GM18517 (cell line): ENCODE data around the gene LASP1.
A peak's percentile ranks its signal among the peaks of the same experiment; 100 is the strongest.

ENCODE experiments used
- ATAC-seq: cut with Tn5 transposase; IDR thresholded peaks from one replicate; pipeline ENCODE4 v1.9.1; 2021; ENCODE audit warnings: mild to moderate bottlenecking, moderate library complexity; ENCODE audit not compliant: unreplicated experiment

Gene LASP1

DNA sequence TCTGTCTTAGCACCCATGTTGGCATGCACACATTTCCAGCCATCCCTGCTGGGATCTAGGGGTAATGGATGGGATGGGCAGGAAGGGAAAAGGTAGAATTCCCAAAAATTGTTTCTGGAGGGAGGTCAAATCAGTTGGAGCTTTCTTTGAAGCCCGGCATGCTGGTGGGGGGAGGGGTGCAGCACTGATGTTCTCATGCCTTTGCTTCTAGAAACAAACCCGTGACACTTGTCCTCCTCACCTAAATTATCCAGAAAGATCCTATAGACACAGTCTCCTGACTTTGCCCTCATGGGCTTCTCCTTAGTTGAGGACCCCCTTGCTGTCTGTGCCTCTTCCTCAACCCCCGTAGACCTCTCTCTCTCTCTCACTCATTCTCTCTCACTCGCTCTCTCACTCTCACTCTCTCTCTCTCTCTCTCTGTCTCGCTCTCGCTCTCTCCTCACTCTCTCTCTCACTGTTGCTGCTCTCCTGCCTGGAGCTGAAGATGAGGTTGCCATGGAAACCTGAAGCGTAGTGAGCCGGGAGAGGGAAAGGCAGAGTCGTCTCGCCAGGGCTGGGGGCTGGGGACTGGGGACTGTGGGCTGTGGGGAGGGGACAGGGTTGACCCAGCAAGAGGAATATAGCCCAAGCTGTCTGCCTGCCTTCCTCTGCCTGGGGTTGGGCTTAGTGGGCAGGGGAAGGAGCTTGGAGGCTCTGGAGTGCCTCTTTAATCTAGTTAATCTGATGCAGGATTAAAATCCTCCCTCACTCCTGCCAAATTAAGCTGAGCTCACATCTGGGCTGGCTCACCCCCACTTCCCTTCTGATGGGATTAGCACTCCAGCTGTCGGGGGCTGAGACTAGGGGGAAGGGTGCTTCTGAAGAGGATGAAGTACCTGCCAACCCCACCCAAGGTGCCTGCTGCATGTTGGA is 16.1 kb downstream of the LASP1 start:
- ATAC-seq: no peak

DNA sequence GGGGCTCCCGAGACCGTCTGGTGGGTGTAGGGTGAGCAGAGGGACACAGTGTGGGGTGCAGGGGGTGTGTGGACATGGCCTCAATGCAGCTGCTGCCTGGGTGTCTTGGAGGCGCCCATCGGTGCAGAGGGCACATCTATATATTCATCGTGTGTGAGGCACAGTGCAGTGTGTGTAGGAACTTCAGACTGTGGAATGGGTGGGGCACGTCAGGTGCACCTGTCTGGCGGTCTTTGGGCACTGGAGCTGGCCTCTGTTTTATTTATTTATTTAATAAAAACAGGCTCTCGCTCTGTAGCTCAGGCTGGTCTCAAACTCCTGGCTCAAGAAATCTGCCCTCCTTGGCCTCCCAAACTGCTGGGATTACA is 16.8 kb downstream of the LASP1 start:
- ATAC-seq: no peak

DNA sequence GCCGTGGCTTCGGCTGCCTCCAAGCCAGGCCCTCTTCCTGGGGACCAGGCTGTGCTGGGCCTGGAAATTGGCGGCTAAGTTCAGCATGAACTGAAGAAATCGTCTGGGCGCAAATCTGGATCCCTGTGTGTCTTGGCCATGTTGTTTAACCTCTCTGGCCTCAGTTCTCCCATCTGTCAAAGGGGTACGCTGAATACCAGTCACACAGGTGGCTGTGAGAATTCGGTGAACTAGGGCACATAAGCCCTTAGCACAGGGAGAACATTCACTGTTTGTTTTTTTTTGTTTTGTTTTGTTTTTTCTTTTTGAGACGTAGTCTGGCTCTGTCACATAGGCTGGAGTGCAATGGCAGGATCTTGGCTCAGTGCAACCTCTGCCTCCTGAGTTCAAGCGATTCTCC is 19.0 kb downstream of the LASP1 start:
- no peak for ATAC-seq

DNA sequence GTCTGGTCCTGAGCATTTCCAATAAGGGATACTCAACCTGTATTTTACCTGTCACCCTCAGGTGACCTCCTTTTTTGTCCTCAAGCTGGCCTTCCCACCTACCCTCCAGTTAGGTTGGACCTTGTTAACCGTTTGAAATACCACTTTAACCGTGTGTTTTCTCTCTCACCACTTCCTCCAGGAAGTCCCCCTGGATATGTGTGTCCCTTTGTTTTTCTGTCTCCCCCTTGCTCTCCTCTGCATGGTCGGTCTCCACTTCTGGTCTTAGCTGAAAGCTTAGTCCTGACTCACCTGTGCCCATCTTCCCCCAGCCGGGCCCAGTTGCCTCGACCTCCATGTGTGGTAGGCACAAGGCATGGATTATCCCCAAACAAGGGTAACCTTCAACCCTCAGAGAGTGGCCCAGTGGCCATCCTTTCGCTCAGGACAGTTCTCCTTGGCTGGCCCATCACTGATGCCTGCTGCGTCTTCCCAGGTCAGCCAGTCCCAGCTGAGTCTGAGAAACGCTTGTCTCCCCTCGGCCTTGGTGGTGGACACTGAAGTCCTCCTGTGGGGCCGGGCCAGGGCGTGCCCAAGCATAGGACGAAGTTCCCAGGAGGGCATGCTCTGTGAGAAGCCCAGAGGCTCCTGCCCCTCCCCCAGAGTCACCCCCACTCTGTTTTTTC is 20.0 kb downstream of the LASP1 start:
- no peak for ATAC-seq

DNA sequence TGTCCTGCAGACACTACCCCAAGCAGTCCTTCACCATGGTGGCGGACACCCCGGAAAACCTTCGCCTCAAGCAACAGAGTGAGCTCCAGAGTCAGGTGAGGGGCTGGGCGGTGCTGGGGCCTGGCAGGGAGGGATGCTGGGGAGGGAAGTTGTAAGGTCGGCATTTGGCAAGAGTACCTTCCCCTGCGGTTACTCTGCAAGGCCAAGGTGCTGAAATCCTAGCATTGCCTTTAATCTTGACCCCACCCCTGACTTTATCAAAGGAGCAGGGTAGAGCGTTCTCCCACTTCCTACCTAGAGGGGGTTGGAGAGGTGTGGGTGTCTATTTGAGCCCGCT is 20.5 kb downstream of the LASP1 start:
- ATAC-seq: no peak

DNA sequence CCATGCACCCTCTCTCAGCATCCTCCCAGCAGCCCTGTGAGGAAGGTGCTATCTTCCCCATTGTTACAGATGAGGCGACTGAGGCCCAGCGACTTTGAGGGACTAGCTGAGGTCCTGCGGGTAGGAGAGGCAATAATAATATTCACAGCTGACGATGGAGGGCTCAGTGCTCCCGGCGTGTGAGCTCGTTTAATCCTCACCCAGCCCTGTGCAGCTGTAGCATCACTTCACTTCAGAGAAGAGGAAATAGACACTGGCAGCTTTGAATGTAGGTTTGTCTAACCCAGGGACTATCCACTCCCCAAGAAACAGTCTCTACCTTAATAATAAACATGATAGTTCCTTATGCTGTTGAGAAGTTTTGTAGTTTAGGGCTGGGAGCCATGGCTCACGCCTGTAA is 21.6 kb downstream of the LASP1 start:
- no peak for ATAC-seq

DNA sequence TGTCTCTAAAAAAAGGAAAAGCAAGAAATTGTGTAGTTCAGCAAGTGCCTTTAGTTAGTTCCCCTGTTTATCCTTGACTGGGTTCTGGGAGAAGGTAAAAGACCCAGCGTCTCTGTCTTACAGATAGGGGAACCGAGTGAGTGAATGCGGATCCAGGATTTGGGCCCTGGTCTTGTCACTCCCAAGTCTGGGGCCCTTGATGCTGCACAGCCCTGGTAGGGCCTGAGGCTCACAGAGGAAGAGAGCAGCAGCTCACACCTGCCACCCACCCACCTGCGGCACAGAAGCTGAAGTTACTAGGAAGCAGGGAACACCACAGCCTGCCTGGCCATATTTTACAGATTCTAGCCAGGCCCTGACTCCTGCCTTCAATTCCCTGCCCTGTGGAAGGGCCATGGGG is 22.2 kb downstream of the LASP1 start:
- no peak for ATAC-seq

DNA sequence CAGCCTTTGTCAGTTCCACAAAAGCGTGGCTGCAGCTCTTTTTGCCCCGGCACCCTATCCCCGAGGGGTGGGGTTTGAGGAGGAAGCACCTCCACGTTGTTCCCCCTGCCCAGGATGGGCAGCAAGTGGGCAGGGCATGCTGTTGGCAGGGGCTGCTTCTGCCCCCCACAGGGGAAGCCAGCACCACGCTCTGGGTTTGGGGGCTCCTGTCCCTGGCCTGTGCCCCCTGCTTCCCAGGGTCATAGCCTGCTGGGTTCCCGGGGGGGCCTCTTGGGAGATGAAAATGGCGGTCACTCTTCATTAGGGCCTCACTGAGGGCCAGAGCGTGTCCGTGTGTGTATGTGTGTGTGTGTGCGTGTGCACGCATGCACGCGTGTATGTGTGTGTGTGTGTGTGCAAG is 22.8 kb downstream of the LASP1 start:
- ATAC-seq: no peak

DNA sequence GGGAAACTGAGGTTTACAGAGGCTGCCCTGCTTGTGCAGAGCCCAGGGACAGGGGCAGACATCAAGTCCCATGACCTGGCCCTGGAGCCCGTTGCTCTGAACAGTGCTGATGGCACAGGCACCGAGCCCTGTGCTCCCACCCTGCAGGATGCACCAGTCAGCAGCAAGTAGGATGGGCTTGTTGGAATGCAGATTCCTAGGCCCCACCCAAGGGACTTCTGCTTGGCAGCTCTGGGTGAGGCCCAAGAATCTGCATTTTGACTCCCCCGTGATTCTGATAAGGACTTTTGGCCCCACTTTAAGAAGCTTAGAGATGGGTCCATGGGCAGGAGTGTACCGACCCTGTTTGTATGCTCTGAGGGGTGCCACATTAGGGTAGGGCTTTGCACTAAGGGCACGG is 23.3 kb downstream of the LASP1 start:
- ATAC-seq: no peak

DNA sequence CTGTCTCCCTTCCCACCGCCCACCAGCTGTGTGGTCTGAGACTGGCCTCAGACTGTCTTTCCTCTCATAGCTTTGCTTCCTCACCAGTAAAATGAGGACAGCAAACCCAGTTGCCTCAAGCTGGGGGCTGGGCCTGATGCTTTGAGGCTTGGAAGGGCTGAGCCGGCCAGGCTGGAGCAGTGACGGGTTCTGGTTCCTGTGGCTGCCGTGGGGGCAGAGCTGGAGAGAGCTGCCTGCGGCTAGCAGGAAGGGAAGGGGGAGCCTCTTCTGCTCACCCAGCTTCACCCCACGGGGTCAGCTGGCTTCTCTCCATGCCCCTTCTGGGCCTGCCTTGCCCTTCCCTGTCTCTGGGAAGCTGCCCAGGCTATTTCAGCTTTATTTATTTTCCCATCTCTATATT is 23.7 kb downstream of the LASP1 start:
- ATAC-seq: no peak

DNA sequence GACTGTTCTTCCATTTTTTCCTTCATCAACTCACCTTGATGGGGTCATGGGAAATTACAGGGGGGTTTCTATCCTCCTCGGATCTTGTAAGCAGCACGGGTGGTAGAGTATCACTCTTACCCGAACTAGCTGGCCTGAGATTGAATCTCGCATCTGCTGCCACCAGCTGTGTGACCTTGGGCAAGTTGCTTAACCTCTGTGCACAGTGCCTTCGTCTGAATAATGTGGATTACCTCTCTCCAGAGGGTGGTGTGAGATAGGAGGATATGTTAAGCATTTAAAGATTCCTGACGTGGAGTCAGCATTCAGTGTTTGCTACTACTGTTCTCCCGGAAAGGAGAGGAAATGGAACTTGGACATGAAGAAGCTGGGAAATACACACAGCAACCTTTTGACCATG is 24.4 kb downstream of the LASP1 start:
- no peak for ATAC-seq

DNA sequence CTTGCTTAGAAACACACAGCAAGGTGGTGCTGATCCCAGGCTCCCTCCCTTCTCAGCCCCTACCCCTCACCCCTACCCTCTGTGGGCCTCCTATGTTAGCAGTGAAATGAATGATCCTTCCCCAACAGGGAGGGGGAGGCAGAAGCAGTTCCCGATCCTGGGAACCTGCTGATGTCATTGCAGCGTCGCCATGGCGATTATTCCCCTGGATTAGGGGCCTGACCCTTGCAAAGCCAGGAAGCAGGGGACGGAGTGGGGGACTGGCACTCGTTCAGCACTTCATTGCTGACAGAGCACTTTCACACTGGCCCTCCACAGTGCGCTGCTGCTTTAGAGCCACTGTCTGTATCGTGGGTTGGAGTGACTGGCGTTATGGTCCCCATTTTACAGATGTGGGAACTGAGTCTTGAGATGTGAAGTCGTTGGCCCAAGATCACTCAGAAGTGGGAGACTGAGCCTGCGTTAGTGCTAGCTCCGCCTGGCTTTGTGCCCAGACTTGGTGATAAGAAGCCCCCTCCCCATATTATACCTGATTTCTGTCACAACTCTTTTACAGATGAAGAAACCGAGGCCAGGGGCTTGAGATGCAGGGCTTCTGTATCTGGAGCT is 26.6 kb downstream of the LASP1 start:
- no peak for ATAC-seq

DNA sequence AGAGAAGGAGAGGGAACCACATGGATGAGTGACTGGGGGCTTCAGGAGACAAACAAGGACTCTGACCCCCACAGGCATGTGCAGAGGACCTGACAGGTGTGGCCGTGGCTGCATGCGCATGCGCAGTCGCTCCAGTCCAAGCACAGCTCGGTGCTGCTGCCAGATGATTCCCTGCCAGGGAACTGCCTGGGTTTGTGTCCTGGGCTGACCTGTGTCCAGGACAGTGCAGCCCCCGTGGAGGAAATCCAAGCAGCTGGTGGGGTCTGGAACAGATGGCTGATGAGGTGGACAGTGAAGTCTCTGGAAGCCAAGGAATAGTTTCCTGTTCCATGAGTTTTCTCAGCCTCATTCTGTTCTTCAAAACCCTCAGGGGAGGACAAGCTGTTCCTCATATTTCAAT is 27.3 kb downstream of the LASP1 start:
- ATAC-seq: no peak

DNA sequence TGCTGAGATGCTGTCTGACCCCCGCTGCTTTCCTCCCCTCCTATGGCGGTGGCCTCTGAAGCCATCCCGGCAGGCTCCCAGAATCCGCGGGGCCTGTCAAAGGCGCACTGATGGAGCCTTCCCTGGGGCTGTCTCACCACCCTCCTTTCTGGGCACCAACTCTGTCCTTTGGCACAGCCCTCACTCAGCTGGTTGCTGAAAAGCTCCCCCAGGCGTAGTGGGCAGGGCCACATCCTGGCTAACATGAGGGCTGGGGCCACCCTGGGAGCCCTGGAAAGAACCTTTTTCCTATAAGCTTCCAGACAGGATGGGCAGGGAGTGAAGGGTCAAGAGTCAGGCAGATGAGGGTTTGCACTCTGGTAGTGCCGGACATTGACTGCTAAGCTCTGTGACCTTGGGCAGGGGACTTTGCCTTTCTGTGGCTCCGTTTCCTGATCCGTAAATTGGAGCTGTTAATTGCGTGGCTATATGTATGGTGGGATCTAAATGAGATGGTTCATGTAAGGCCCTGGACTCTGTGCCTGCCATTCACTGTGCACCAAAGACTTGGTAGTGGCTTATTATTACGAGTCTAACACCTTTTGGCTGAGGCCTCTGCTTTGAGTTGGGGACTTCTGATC is 27.9 kb downstream of the LASP1 start:
- no peak for ATAC-seq

DNA sequence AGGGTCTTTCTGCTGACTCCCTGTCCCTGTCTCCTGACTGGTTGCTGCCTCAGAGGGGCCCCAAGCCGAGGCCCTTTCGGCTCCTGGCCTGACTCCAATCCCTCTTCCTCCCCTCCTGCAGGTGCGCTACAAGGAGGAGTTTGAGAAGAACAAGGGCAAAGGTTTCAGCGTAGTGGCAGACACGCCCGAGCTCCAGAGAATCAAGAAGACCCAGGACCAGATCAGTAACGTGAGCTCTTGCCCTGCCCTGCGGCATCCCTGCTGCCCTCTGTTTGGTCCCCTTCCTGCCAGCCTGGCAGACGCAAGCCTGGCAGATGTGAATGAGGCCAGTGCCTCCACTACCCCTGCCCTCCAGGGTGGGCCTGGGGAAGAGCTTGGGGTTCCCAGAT is 28.4 kb downstream of the LASP1 start:
- ATAC-seq: peak; percentile 4

DNA sequence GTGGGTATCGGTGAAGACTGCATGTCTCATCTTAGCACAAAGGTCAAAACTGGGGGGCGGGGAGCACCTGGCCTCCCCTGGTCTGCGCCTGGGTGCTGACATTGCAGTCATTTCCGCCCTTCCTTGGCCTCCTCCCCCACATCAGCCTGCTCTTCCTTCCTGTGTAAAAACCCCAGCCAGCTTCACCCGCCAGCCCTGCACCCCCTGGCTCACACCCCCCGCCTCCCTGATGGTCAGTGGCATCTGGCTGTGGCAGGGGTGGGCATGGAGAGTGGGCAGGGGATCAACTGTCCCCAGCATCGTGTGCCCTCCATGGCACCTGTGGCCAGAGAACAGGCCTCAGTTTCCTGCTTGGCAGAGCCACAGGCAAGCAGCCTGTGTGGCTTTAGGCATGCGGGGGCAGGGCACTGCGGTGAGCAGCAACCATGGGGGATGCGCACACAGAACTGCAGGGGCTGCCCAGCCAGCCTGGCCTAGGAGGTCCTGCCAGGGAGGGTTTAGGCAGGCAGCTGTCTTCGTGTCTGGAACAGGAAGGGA is 29.0 kb downstream of the LASP1 start:
- peak; percentile 82 for ATAC-seq

DNA sequence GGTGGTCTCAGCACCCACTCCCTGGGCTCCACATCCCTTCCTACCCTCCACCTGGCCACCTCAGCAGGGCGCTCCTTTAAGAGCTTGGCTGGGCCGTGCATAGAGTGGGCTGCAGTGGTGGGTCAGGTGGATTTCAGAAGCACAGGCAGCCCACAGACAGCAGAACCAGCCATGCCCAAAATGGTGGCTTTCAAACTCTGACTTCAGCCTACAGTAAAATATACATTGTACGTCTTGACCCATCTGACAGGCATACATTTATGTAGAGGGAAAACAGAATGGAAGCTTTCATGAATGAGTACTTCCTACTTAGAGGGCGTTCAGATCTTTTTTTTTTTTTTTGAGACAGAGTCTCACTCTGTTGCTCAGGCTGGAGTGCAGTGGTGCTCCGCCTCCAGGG is 29.6 kb downstream of the LASP1 start:
- no peak for ATAC-seq

DNA sequence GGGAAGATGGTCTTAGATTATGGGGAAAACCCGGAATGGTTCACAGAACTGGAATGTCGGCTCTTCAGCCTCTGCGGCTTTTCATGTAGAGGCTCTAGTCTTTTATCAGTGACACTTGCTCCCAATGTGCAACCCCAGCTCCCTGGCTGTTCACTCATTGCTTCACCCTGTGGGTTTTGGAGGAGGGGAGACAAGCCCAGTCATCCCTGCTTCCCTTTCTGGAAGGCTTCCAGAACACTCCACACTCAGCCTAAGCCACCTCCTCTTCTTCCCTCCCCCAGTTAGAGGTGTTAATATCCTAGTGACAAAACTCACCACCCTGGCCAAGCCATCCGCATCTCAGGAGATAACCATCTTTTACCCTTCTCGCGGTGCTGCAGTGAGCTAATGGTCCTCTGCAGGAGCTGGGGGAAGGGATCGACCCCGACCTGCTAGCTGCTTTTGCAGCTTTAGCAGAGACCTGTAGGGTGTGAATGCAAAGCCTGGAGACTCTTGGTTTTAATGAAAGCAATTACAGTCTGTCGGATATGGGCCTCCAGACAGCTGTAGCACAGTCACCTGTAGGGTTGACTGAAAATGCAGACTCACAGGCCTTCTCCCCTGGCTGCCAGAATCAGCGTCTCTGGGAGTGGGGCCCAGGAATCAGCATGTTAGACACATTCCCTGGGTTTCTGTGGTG is 31.3 kb downstream of the LASP1 start:
- ATAC-seq: no peak

DNA sequence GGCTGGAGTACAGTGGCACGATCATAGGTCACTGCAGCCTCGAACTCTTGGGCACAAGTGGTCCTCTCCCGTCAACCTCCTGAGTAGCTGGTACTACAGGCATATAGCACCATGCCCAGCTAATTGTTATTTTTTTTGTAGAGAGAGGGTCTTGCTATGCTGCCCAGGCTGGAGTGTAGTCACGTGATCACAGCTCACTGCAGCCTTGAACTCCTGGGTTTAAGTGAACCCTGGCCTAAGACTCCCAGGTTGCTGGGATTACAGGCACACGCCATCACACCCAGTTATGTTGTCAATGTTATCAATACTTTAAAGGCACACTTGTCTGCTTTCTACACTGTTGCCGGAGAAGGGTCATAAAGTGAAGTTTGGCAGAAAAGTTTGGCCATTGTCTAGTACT is 33.5 kb downstream of the LASP1 start:
- ATAC-seq: no peak

DNA sequence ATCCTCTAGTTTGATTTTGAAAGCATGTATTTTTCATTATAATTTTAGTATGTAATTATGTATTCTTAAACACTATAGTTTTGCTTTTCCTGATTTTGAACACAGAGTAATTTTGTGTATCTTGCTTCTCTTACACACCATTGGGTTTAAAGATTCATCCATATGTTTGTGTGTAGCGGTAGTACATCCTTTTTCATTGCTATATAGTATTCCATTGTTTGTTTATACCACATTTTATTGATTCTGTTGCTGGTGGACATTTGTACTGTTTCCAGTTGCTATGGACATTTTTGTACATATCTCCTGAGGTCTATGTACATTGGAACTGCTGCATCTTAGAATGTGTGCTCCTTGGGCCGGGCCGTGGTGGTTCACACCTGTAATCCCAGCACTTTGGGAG is 35.0 kb downstream of the LASP1 start:
- ATAC-seq: no peak

DNA sequence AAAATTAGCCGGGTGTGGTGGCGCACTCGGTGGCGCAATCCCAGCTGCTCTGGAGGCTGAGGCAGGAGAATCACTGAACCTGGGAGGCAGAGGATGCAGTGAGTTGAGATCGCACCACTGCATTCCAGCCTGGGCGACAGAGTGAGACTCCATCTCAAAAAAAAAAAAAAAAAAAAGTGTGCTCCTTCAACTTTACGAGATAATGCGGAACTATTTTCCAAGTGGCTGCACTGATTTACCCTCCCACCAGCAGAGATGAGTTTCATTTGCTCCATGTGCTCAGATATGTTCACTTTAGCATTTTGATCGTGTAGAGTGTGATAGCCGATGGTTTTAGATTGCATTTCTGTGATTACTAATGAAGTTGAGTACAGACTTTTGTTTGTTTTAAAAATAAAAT is 35.5 kb downstream of the LASP1 start:
- ATAC-seq: no peak
